ENCODE measurements around the gene SIRPA. TPM values are rescaled to one million over a fixed set of nuclear protein-coding genes. Genes with fewer than 3 reads are reported as not detected.
"Not testable (repeated sequence)": the region's sequence is repeated elsewhere in the genome, so short reads cannot be mapped to it uniquely, and the experiment has no call there.

The SIRPA gene
- total RNA-seq, 1 donor from 2014 or later = 13.0 TPM

- Mint-ChIP-seq H3K27ac (ENCODE audit: unreplicated experiment) (no peak overlapping the region), H3K4me1 (ENCODE audit: unreplicated experiment) (no peaks in the 10 kb centered on the region), H3K27me3 (ENCODE audit: unreplicated experiment) (no peaks in the 10 kb centered on the region), H3K4me3 (ENCODE audit: unreplicated experiment) (no peak overlapping the region), H3K9me3 (ENCODE audit: unreplicated experiment) (no peaks in the 10 kb centered on the region), H3K36me3 (ENCODE audit: unreplicated experiment) (peaks cover 4% of the 10 kb centered on the region)
- no peak for TF ChIP-seq CTCF (IDR thresholded peaks at IDR 0.05)
- DNase-seq (ENCODE audit: extremely low spot score, unreplicated experiment) = no peak
Observed at GRCh38 chr20:1915725-1916124, 20.5 kb downstream of the SIRPA start.

GRCh38 chr20:1917786-1918185 is 22.6 kb downstream of the SIRPA start:
- Mint-ChIP-seq H3K36me3 (ENCODE audit: unreplicated experiment) (peaks cover 4% of the 10 kb centered on the region), H3K9me3 (ENCODE audit: unreplicated experiment) (no peaks in the 10 kb centered on the region), H3K27ac (ENCODE audit: unreplicated experiment) (no peak overlapping the region), H3K27me3 (ENCODE audit: unreplicated experiment) (no peaks in the 10 kb centered on the region), H3K4me1 (ENCODE audit: unreplicated experiment) (no peaks in the 10 kb centered on the region), H3K4me3 (ENCODE audit: unreplicated experiment) (no peak overlapping the region)
- no peak for TF ChIP-seq CTCF (IDR thresholded peaks at IDR 0.05)
- no peak for DNase-seq (ENCODE audit: extremely low spot score, unreplicated experiment)

- TF ChIP-seq CTCF (IDR thresholded peaks at IDR 0.05) = no peak
- no peak for DNase-seq (ENCODE audit: extremely low spot score, unreplicated experiment)
Observed at GRCh38 chr20:1918491-1919165, 23.4 kb downstream of the SIRPA start.

GRCh38 chr20:1920252-1920651 is 25.0 kb downstream of the SIRPA start:
- Mint-ChIP-seq H3K9me3 (ENCODE audit: unreplicated experiment) (no peaks in the 10 kb centered on the region), H3K36me3 (ENCODE audit: unreplicated experiment) (peaks cover 4% of the 10 kb centered on the region), H3K27ac (ENCODE audit: unreplicated experiment) (no peak overlapping the region)

More at GRCh38 chr20:1918491-1919165, 23.4 kb downstream of the SIRPA start:
- Mint-ChIP-seq H3K4me3 (ENCODE audit: unreplicated experiment) (no peak overlapping the region), H3K27me3 (ENCODE audit: unreplicated experiment) (no peaks in the 10 kb centered on the region), H3K27ac (ENCODE audit: unreplicated experiment) (no peak overlapping the region), H3K4me1 (ENCODE audit: unreplicated experiment) (no peaks in the 10 kb centered on the region), H3K36me3 (ENCODE audit: unreplicated experiment) (peaks cover 4% of the 10 kb centered on the region), H3K9me3 (ENCODE audit: unreplicated experiment) (no peaks in the 10 kb centered on the region)

GRCh38 chr20:1920826-1921225 is 25.6 kb downstream of the SIRPA start:
- Mint-ChIP-seq H3K27ac (ENCODE audit: unreplicated experiment) (no peak overlapping the region), H3K27me3 (ENCODE audit: unreplicated experiment) (no peaks in the 10 kb centered on the region), H3K4me3 (ENCODE audit: unreplicated experiment) (no peak overlapping the region), H3K36me3 (ENCODE audit: unreplicated experiment) (peaks cover under 1% of the 10 kb centered on the region), H3K9me3 (ENCODE audit: unreplicated experiment) (no peaks in the 10 kb centered on the region), H3K4me1 (ENCODE audit: unreplicated experiment) (no peaks in the 10 kb centered on the region)
- DNase-seq (ENCODE audit: extremely low spot score, unreplicated experiment) = no peak
- no peak for TF ChIP-seq CTCF (IDR thresholded peaks at IDR 0.05)

More at GRCh38 chr20:1920252-1920651, 25.0 kb downstream of the SIRPA start:
- no peak for TF ChIP-seq CTCF (IDR thresholded peaks at IDR 0.05)
- no peaks in the 10 kb centered on the region for H3K27me3 Mint-ChIP-seq (ENCODE audit: unreplicated experiment)
- H3K4me3 Mint-ChIP-seq (ENCODE audit: unreplicated experiment) = no peak overlapping the region
- DNase-seq (ENCODE audit: extremely low spot score, unreplicated experiment) = no peak
- no peaks in the 10 kb centered on the region for H3K4me1 Mint-ChIP-seq (ENCODE audit: unreplicated experiment)

- H3K4me1 Mint-ChIP-seq (ENCODE audit: unreplicated experiment); H3K4me3 Mint-ChIP-seq (ENCODE audit: unreplicated experiment); H3K9me3 Mint-ChIP-seq (ENCODE audit: unreplicated experiment); H3K27me3 Mint-ChIP-seq (ENCODE audit: unreplicated experiment); H3K36me3 Mint-ChIP-seq (ENCODE audit: unreplicated experiment); H3K27ac Mint-ChIP-seq (ENCODE audit: unreplicated experiment); DNase-seq (ENCODE audit: extremely low spot score, unreplicated experiment): not testable (repeated sequence)
Observed at GRCh38 chr20:1921985-1922384, 26.8 kb downstream of the SIRPA start.
